ENCODE results near the gene GNMT.
"Not testable (repeated sequence)": the region's sequence is repeated elsewhere in the genome, so short reads cannot be mapped to it uniquely, and the experiment has no call there.

GNMT gene

GRCh38 chr6:42989923-42990322 lies 29.4 kb downstream of the GNMT start:
- H3K9me2 ChIP-seq (ENCODE audit: low read depth, low read length) = no peaks in the 10 kb centered on the region
- no peak overlapping the region for H3K27ac ChIP-seq (ENCODE audit: low read depth, low read length, poor library complexity, severe bottlenecking)
- peaks cover 6% of the 10 kb centered on the region for H3K79me2 ChIP-seq (ENCODE audit: insufficient read depth, low read length)
- H3K9me3 ChIP-seq (ENCODE audit: low read length) = no peaks in the 10 kb centered on the region
- no peak overlapping the region for H3K9ac ChIP-seq (ENCODE audit: low read length)
- TF ChIP-seq EZH2 (IDR thresholded peaks at IDR 0.05; ENCODE audit: borderline replicate concordance, low read length) (no peak), CTCF (IDR thresholded peaks at IDR 0.05; ENCODE audit: low read length) (no peak)
- no peak overlapping the region for H2AFZ ChIP-seq (ENCODE audit: low read length)
- no peak overlapping the region for H3K4me2 ChIP-seq (ENCODE audit: low read length)
- H3K4me1 ChIP-seq (ENCODE audit: insufficient read depth, low read length, severe bottlenecking) = peaks cover 27% of the 10 kb centered on the region
- no peaks in the 10 kb centered on the region for H3K27me3 ChIP-seq (ENCODE audit: insufficient read depth, low read length)
- no peaks in the 10 kb centered on the region for H3F3A ChIP-seq (ENCODE audit: insufficient read depth, low read length)
- no peaks in the 10 kb centered on the region for H4K20me1 ChIP-seq (ENCODE audit: insufficient read depth, low read length)
- no peak overlapping the region for H3K4me3 ChIP-seq (ENCODE audit: low read depth, low read length, poor library complexity, severe bottlenecking)
- H3K36me3 ChIP-seq (ENCODE audit: insufficient read depth, low read length) = peaks cover 47% of the 10 kb centered on the region

GRCh38 chr6:42993445-42993844 lies 32.9 kb downstream of the GNMT start:
- Histone ChIP-seq H2AFZ (ENCODE audit: low read length) (no peak overlapping the region), H3K4me3 (ENCODE audit: low read depth, low read length, poor library complexity, severe bottlenecking) (no peak overlapping the region), H3K79me2 (ENCODE audit: insufficient read depth, low read length) (no peaks in the 10 kb centered on the region), H3K27me3 (ENCODE audit: insufficient read depth, low read length) (no peaks in the 10 kb centered on the region), H3K4me2 (ENCODE audit: low read length) (no peak overlapping the region), H3K9me2 (ENCODE audit: low read depth, low read length) (no peaks in the 10 kb centered on the region), H3K27ac (ENCODE audit: low read depth, low read length, poor library complexity, severe bottlenecking) (no peak overlapping the region), H3K4me1 (ENCODE audit: insufficient read depth, low read length, severe bottlenecking) (peaks cover 10% of the 10 kb centered on the region), H3K9me3 (ENCODE audit: low read length) (no peaks in the 10 kb centered on the region), H4K20me1 (ENCODE audit: insufficient read depth, low read length) (no peaks in the 10 kb centered on the region), H3F3A (ENCODE audit: insufficient read depth, low read length) (no peaks in the 10 kb centered on the region), H3K36me3 (ENCODE audit: insufficient read depth, low read length) (peaks cover 40% of the 10 kb centered on the region), H3K9ac (ENCODE audit: low read length) (no peak overlapping the region)
- no peak for TF ChIP-seq EZH2 (IDR thresholded peaks at IDR 0.05; ENCODE audit: borderline replicate concordance, low read length)
- TF ChIP-seq CTCF (IDR thresholded peaks at IDR 0.05; ENCODE audit: low read length) = no peak

- Histone ChIP-seq H3K27ac (ENCODE audit: low read depth, low read length, poor library complexity, severe bottlenecking) (no peak overlapping the region), H3K27me3 (ENCODE audit: insufficient read depth, low read length) (no peaks in the 10 kb centered on the region), H3K36me3 (ENCODE audit: insufficient read depth, low read length) (peaks cover 21% of the 10 kb centered on the region; the same call in 1 of the 2 replicates), H3K9ac (ENCODE audit: low read length) (no peak overlapping the region), H3K9me2 (ENCODE audit: low read depth, low read length) (no peaks in the 10 kb centered on the region), H3K4me2 (ENCODE audit: low read length) (no peak overlapping the region), H3F3A (ENCODE audit: insufficient read depth, low read length) (no peaks in the 10 kb centered on the region), H3K4me1 (ENCODE audit: insufficient read depth, low read length, severe bottlenecking) (peaks cover 10% of the 10 kb centered on the region), H3K4me3 (ENCODE audit: low read depth, low read length, poor library complexity, severe bottlenecking) (no peak overlapping the region), H3K79me2 (ENCODE audit: insufficient read depth, low read length) (no peaks in the 10 kb centered on the region), H3K9me3 (ENCODE audit: low read length) (no peaks in the 10 kb centered on the region), H4K20me1 (ENCODE audit: insufficient read depth, low read length) (no peaks in the 10 kb centered on the region), H2AFZ (ENCODE audit: low read length) (no peak overlapping the region)
- TF ChIP-seq EZH2 (IDR thresholded peaks at IDR 0.05; ENCODE audit: borderline replicate concordance, low read length) = no peak
- no peak for TF ChIP-seq CTCF (IDR thresholded peaks at IDR 0.05; ENCODE audit: low read length)
These were observed 36.0 kb downstream of the GNMT start for GRCh38 chr6:42996513-42996912.

GRCh38 chr6:42998205-42998604 lies 37.7 kb downstream of the GNMT start:
- H3K4me3 ChIP-seq (ENCODE audit: low read depth, low read length, poor library complexity, severe bottlenecking); H3K9me2 ChIP-seq (ENCODE audit: low read depth, low read length); H3K27ac ChIP-seq (ENCODE audit: low read depth, low read length, poor library complexity, severe bottlenecking); H3K4me2 ChIP-seq (ENCODE audit: low read length); H3K79me2 ChIP-seq (ENCODE audit: insufficient read depth, low read length); H3K9me3 ChIP-seq (ENCODE audit: low read length); H2AFZ ChIP-seq (ENCODE audit: low read length); H3F3A ChIP-seq (ENCODE audit: insufficient read depth, low read length); H3K9ac ChIP-seq (ENCODE audit: low read length); H3K27me3 ChIP-seq (ENCODE audit: insufficient read depth, low read length); H4K20me1 ChIP-seq (ENCODE audit: insufficient read depth, low read length); H3K4me1 ChIP-seq (ENCODE audit: insufficient read depth, low read length, severe bottlenecking): not testable (repeated sequence)
- H3K36me3 ChIP-seq (ENCODE audit: insufficient read depth, low read length) = peaks cover 16% of the 10 kb centered on the region; the same call in 1 of the 2 replicates
